Fibroblast of lung (primary cell): ENCODE results near the gene OR52I1. TPM values are rescaled to one million over a fixed set of nuclear protein-coding genes. Genes with fewer than 3 reads are reported as not detected.

ENCODE experiments used
- DNase-seq, 2 donors: peaks; one replicate each; pipeline versions ENCODE4 v3.0.0 to v3.0.0-alpha.2; 2010; ENCODE audit warnings: low read depth in 2 of 2
- H2AFZ ChIP-seq: 2 replicates; pipeline ENCODE4 v1.5.1; 2012; ENCODE audit warnings: low read length, control low read depth, inconsistent platforms
- H3K27ac ChIP-seq: 2 replicates; pipeline ENCODE4 v1.5.1; 2011; ENCODE audit warnings: low read length, control low read depth; ENCODE audit not compliant: insufficient read depth
- H3K27me3 ChIP-seq: 2 replicates; pipeline ENCODE4 v1.5.1; 2011; ENCODE audit warnings: mild to moderate bottlenecking, low read length; ENCODE audit not compliant: control insufficient read depth, insufficient read depth
- H3K36me3 ChIP-seq: 2 replicates; pipeline ENCODE4 v1.5.1; 2011; ENCODE audit warnings: low read length; ENCODE audit not compliant: control insufficient read depth, insufficient read depth
- H3K4me1 ChIP-seq: 2 replicates; pipeline ENCODE4 v1.5.1; 2011; ENCODE audit warnings: low read length; ENCODE audit not compliant: control insufficient read depth, insufficient read depth; ENCODE audit errors: extremely low read depth
- H3K4me2 ChIP-seq: 2 replicates; pipeline ENCODE4 v1.5.1; 2011; ENCODE audit warnings: low read length, control low read depth; ENCODE audit not compliant: insufficient read depth; ENCODE audit errors: extremely low read depth
- H3K4me3 ChIP-seq, 4 experiments: fragments of 200-600 bp in 1 of 4; sonication (generic) in 1 of 4; replicated peaks in 1 of 4; 2 replicates each; pipeline ENCODE4 v1.5.1; 2011 to 2016; ENCODE audit warnings: low read length in 4 of 4, low read depth in 3 of 4, mild to moderate bottlenecking in 3 of 4, control low read depth in 2 of 4, inconsistent platforms in 1 of 4, mixed read lengths in 1 of 4; ENCODE audit not compliant: insufficient read depth in 1 of 4; ENCODE audit errors: control extremely low read depth in 1 of 4
- H3K79me2 ChIP-seq: 2 replicates; pipeline ENCODE4 v1.5.1; 2012; ENCODE audit warnings: mild to moderate bottlenecking, low read length, inconsistent platforms; ENCODE audit not compliant: control insufficient read depth, insufficient read depth
- H3K9ac ChIP-seq: 2 replicates; pipeline ENCODE4 v1.5.1; 2011; ENCODE audit warnings: mild to moderate bottlenecking, low read length, control low read depth; ENCODE audit not compliant: insufficient read depth
- H3K9me3 ChIP-seq: 2 replicates; pipeline ENCODE4 v1.5.1; 2012; ENCODE audit warnings: low read depth, low read length; ENCODE audit not compliant: control insufficient read depth, insufficient read depth
- H4K20me1 ChIP-seq: 2 replicates; pipeline ENCODE4 v1.5.1; 2011; ENCODE audit warnings: low read length; ENCODE audit not compliant: control insufficient read depth, insufficient read depth; ENCODE audit errors: extremely low read depth
- CTCF ChIP-seq, 2 donors: IDR thresholded peaks in 1 of 2; conservative IDR thresholded peaks in 1 of 2; 1 replicate in 1 of 2; 2 replicates in 1 of 2; pipeline ENCODE4 v1.5.1; 2011 to 2012; ENCODE audit warnings: low read length in 2 of 2, control low read depth in 1 of 2, inconsistent platforms in 1 of 2, low read depth in 1 of 2, mild to moderate bottlenecking in 1 of 2
- EZH2 ChIP-seq: IDR thresholded peaks from 2 replicates; pipeline ENCODE4 v1.5.1; 2012; ENCODE audit warnings: low read length, control low read depth, mild to moderate bottlenecking; ENCODE audit errors: missing control alignments
- polyA plus RNA-seq, 2 donors: library from polyadenylated mRNA; depleted of rRNA in 1 of 2; stranded (reverse) in 1 of 2; unstranded in 1 of 2; fragments of >200 nt; gene quantifications; 2 replicates each; pipeline ENCODE4 v1.2.1, GENCODE V29; 2011 to 2012; ENCODE audit warnings: missing spikeins in 1 of 2
- total RNA-seq: library from RNA; depleted of rRNA; stranded (reverse); fragments of >200 nt; gene quantifications from 2 replicates; pipeline ENCODE4 v1.2.1, GENCODE V29; 2014

Gene OR52I1
- total and polyA plus RNA-seq, 2 donors (not counting 1 experiment from before 2014, with no cell fraction given): not detected

GRCh38 chr11:4576880-4577279, 17.0 kb upstream of the OR52I1 start:
- no peak for TF ChIP-seq EZH2
- no peak for TF ChIP-seq CTCF (conservative IDR thresholded peaks at IDR 0.05 in 1 of 2, IDR thresholded peaks at IDR 0.05 in 1 of 2; ENCODE audit: low read depth in 1 of 2, low read length in 2 of 2)
- Histone ChIP-seq H3K9me3 (no peaks in the 10 kb centered on the region), H3K4me1 (no peaks in the 10 kb centered on the region), H3K4me2 (no peak overlapping the region), H3K4me3 (no peak overlapping the region), H3K27me3 (no peaks in the 10 kb centered on the region), H4K20me1 (no peaks in the 10 kb centered on the region), H3K36me3 (no peaks in the 10 kb centered on the region), H3K9ac (no peak overlapping the region), H3K27ac (no peak overlapping the region), H2AFZ (no peak overlapping the region), H3K79me2 (no peaks in the 10 kb centered on the region)
- DNase-seq: no peak

- no peak overlapping the region for H2AFZ ChIP-seq
- TF ChIP-seq CTCF (conservative IDR thresholded peaks at IDR 0.05 in 1 of 2, IDR thresholded peaks at IDR 0.05 in 1 of 2; ENCODE audit: low read depth in 1 of 2, low read length in 2 of 2) (no peak), EZH2 (no peak)
- H3K9me3 ChIP-seq: no peaks in the 10 kb centered on the region
- H4K20me1 ChIP-seq: no peaks in the 10 kb centered on the region
- H3K4me3 ChIP-seq: no peak overlapping the region
- no peak overlapping the region for H3K4me2 ChIP-seq
- no peaks in the 10 kb centered on the region for H3K4me1 ChIP-seq
- H3K36me3 ChIP-seq: no peaks in the 10 kb centered on the region
- no peak for DNase-seq
- H3K79me2 ChIP-seq: no peaks in the 10 kb centered on the region
- H3K27me3 ChIP-seq: no peaks in the 10 kb centered on the region
- no peak overlapping the region for H3K27ac ChIP-seq
- no peak overlapping the region for H3K9ac ChIP-seq
Observed at GRCh38 chr11:4577761-4578160, 16.1 kb upstream of the OR52I1 start.

GRCh38 chr11:4578624-4579023, 15.2 kb upstream of the OR52I1 start:
- H3K4me1 ChIP-seq: no peaks in the 10 kb centered on the region
- H3K9me3 ChIP-seq: no peaks in the 10 kb centered on the region
- H4K20me1 ChIP-seq: no peaks in the 10 kb centered on the region
- no peaks in the 10 kb centered on the region for H3K27me3 ChIP-seq
- no peak overlapping the region for H2AFZ ChIP-seq
- H3K27ac ChIP-seq: no peak overlapping the region
- no peak overlapping the region for H3K4me3 ChIP-seq
- DNase-seq: no peak
- H3K9ac ChIP-seq: no peak overlapping the region
- no peak overlapping the region for H3K4me2 ChIP-seq
- TF ChIP-seq EZH2 (no peak), CTCF (conservative IDR thresholded peaks at IDR 0.05 in 1 of 2, IDR thresholded peaks at IDR 0.05 in 1 of 2; ENCODE audit: low read depth in 1 of 2, low read length in 2 of 2) (no peak)
- H3K36me3 ChIP-seq: no peaks in the 10 kb centered on the region
- no peaks in the 10 kb centered on the region for H3K79me2 ChIP-seq
